GM12878 (cell line): ENCODE measurements around the gene TTC39C. TPM values are rescaled to one million over a fixed set of nuclear protein-coding genes. Genes with fewer than 3 reads are reported as not detected.

Experiments
- ATAC-seq: fragments of 200-7000 bp; cut with Tn5 transposase; 3 replicates; pipeline ENCODE4 v1.9.1; 2020; ENCODE audit warnings: mild to moderate bottlenecking, moderate library complexity
- BruUV-seq: library from RNA; stranded (reverse); fragments of 400-500 nt; replicated peaks from 2 replicates; lab custom pipeline; 2021; lab: Mats Ljungman, UMichigan
- CTCF ChIA-PET: fragments of 300-600 bp; sonication (Branson Sonifier 250); formaldehyde crosslinking; extraction: SDS; loops from one replicate; lab custom pipeline; 2021; ENCODE audit warnings: inconsistent platforms; lab: Yijun Ruan, JAX
- POLR2A ChIA-PET: fragments of 350-600 bp; formaldehyde crosslinking; extraction: SDS; loops from one replicate; lab custom pipeline; 2021; ENCODE audit warnings: inconsistent platforms; lab: Charles Lee
- RAD21 ChIA-PET: fragments of 300-600 bp; sonication (Branson Sonifier 250); formaldehyde crosslinking; loops from one replicate; lab custom pipeline; 2023; ENCODE audit warnings: antibody characterized with exemption; ENCODE audit not compliant: unreplicated experiment; lab: Charles Lee
- SMC1A ChIA-PET: fragments of 300-600 bp; sonication (Branson Sonifier 250); formaldehyde crosslinking; loops from one replicate; lab custom pipeline; 2023; ENCODE audit not compliant: unreplicated experiment, uncharacterized antibody; lab: Charles Lee
- DNase-seq: peaks from one replicate; pipeline ENCODE4 v3.0.0-alpha.2; 2011; ENCODE audit warnings: low read depth, low spot score
- FAIRE-seq: peaks from 3 replicates; lab custom pipeline; 2011; peaks lifted over from hg19 to GRCh38; lab: Jason Lieb, UNC
- H2AFZ ChIP-seq: 2 replicates; pipeline ENCODE4 v1.6.0; 2011; ENCODE audit warnings: low read depth, low read length, control low read depth; ENCODE audit not compliant: control insufficient read depth
- H3K27ac ChIP-seq: 2 replicates; pipeline ENCODE4 v1.5.1; 2011; ENCODE audit warnings: control low read depth; ENCODE audit not compliant: control insufficient read depth, insufficient read depth
- H3K27me3 ChIP-seq, 2 experiments: replicated peaks in 1 of 2; 2 replicates each; pipeline versions ENCODE4 v1.6.0 to v1.6.1; 2011; ENCODE audit warnings: low read length in 1 of 2; ENCODE audit not compliant: control insufficient read depth in 2 of 2, insufficient read depth in 2 of 2
- H3K36me3 ChIP-seq, 2 experiments: 2 replicates each; pipeline ENCODE4 v1.5.1; 2011; ENCODE audit warnings: low read length in 1 of 2; ENCODE audit not compliant: control insufficient read depth in 2 of 2, insufficient read depth in 2 of 2
- H3K4me1 ChIP-seq: 2 replicates; pipeline ENCODE4 v1.6.1; 2011; ENCODE audit warnings: mild to moderate bottlenecking, low read length, moderate library complexity, mixed read lengths; ENCODE audit not compliant: control insufficient read depth, insufficient read depth
- H3K4me2 ChIP-seq: 2 replicates; pipeline ENCODE4 v1.6.0; 2011; ENCODE audit warnings: control low read depth; ENCODE audit not compliant: control insufficient read depth, insufficient read depth
- H3K4me3 ChIP-seq: fragments of 200-600 bp; sonication (generic); 2 replicates; pipeline ENCODE4 v1.5.1; 2016
- H3K79me2 ChIP-seq: 2 replicates; pipeline ENCODE4 v1.6.0; 2011; ENCODE audit warnings: low read length; ENCODE audit not compliant: control insufficient read depth, insufficient read depth
- H3K9ac ChIP-seq: 2 replicates; pipeline ENCODE4 v1.8.0; 2011; ENCODE audit warnings: low read length, control low read depth, mixed read lengths; ENCODE audit not compliant: control insufficient read depth, insufficient read depth
- H3K9me3 ChIP-seq: replicated peaks from 3 replicates; pipeline ENCODE4 v1.5.1; 2011; ENCODE audit warnings: mild to moderate bottlenecking, low read length; ENCODE audit not compliant: control insufficient read depth, insufficient read depth
- H4K20me1 ChIP-seq: 2 replicates; pipeline ENCODE4 v1.6.0; 2011; ENCODE audit not compliant: control insufficient read depth, insufficient read depth
- ATF2 ChIP-seq: IDR thresholded peaks from 2 replicates; pipeline ENCODE4 v1.6.1; 2012; ENCODE audit warnings: low read length, inconsistent platforms
- BCL11A ChIP-seq: IDR thresholded peaks from 2 replicates; pipeline ENCODE4 v1.6.1; 2011; ENCODE audit warnings: low read depth, low read length
- BCL3 ChIP-seq: IDR thresholded peaks from 2 replicates; pipeline ENCODE4 v1.6.1; 2011; ENCODE audit warnings: borderline replicate concordance, low read depth, mild to moderate bottlenecking, moderate library complexity, low read length; ENCODE audit not compliant: insufficient read depth, poor library complexity, severe bottlenecking
- CBFB ChIP-seq: IDR thresholded peaks from 2 replicates; pipeline ENCODE4 v1.6.1; 2016; ENCODE audit warnings: antibody characterized with exemption, low read depth
- CBX3 ChIP-seq: fragments of 200-600 bp; sonication (generic); IDR thresholded peaks from 2 replicates; pipeline ENCODE4 v1.6.1; 2016; ENCODE audit warnings: low read depth, borderline replicate concordance
- CBX5 ChIP-seq: sonication (generic); IDR thresholded peaks from 2 replicates; pipeline ENCODE4 v1.6.1; 2016; ENCODE audit warnings: low read depth, moderate library complexity, mild to moderate bottlenecking, inconsistent platforms
- CHD1 ChIP-seq: IDR thresholded peaks from 2 replicates; pipeline ENCODE4 v1.6.1; 2012; ENCODE audit warnings: low read depth, low read length, improper control_type of control experiment
- CREB1 ChIP-seq: IDR thresholded peaks from 2 replicates; pipeline ENCODE4 v1.6.1; 2012; ENCODE audit warnings: low read depth, mild to moderate bottlenecking, inconsistent platforms
- CREM ChIP-seq: IDR thresholded peaks from 2 replicates; pipeline ENCODE4 v1.6.1; 2014; ENCODE audit warnings: antibody characterized with exemption, low read depth
- EED ChIP-seq: sonication (generic); IDR thresholded peaks from 2 replicates; pipeline ENCODE4 v1.6.1; 2016; ENCODE audit warnings: antibody characterized with exemption, low read depth
- EP300 ChIP-seq, 2 experiments: fragments of 150-350 bp in 1 of 2; IDR thresholded peaks; 2 replicates each; pipeline ENCODE4 v1.6.1; 2011 to 2012; ENCODE audit warnings: low read depth in 2 of 2, low read length in 2 of 2, borderline replicate concordance in 1 of 2, improper control_type of control experiment in 1 of 2, inconsistent platforms in 1 of 2; ENCODE audit not compliant: control insufficient read depth in 1 of 2
- ETV6 ChIP-seq, 2 experiments: fragments of 450-650 bp in 1 of 2; IDR thresholded peaks in 1 of 2; conservative IDR thresholded peaks in 1 of 2; 2 replicates each; pipeline ENCODE4 v1.6.1; 2014; ENCODE audit warnings: antibody characterized with exemption in 1 of 2, borderline replicate concordance in 1 of 2, low read depth in 1 of 2, mild to moderate bottlenecking in 1 of 2, moderate library complexity in 1 of 2
- FOXM1 ChIP-seq: IDR thresholded peaks from 2 replicates; pipeline ENCODE4 v1.6.1; 2012; ENCODE audit warnings: low read depth, mild to moderate bottlenecking, inconsistent platforms, low read length, moderate library complexity
- HCFC1 ChIP-seq: fragments of 150-350 bp; IDR thresholded peaks from 2 replicates; pipeline ENCODE4 v1.6.1; 2014; ENCODE audit warnings: low read length
- MEF2A ChIP-seq: IDR thresholded peaks from 2 replicates; pipeline ENCODE4 v1.6.1; 2011; ENCODE audit warnings: low read depth, mild to moderate bottlenecking, low read length, moderate library complexity; ENCODE audit not compliant: insufficient read depth
- MYB ChIP-seq: fragments of 150-350 bp; IDR thresholded peaks from 2 replicates; pipeline ENCODE4 v1.6.1; 2014; ENCODE audit warnings: mild to moderate bottlenecking, low read depth, low read length, borderline replicate concordance
- NFIC ChIP-seq: IDR thresholded peaks from 2 replicates; pipeline ENCODE4 v1.6.1; 2012; ENCODE audit warnings: low read depth, mild to moderate bottlenecking, inconsistent platforms, low read length, moderate library complexity
- NFXL1 ChIP-seq: fragments of 450-650 bp; IDR thresholded peaks from 2 replicates; pipeline ENCODE4 v1.6.1; 2017; ENCODE audit warnings: antibody characterized with exemption, mild to moderate bottlenecking, borderline replicate concordance
- NFYA ChIP-seq: IDR thresholded peaks from 2 replicates; pipeline ENCODE4 v1.6.1; 2011; ENCODE audit warnings: low read depth, mild to moderate bottlenecking, low read length, improper control_type of control experiment, borderline replicate concordance
- PAX5 ChIP-seq: IDR thresholded peaks from 2 replicates; pipeline ENCODE4 v1.6.1; 2011; ENCODE audit warnings: low read depth, low read length, borderline replicate concordance
- RCOR1 ChIP-seq: conservative IDR thresholded peaks from 2 replicates; pipeline ENCODE4 v1.6.1; 2012; ENCODE audit warnings: low read depth, low read length, improper control_type of control experiment
- TCF3 ChIP-seq: IDR thresholded peaks from 2 replicates; pipeline ENCODE4 v1.6.1; 2012; ENCODE audit warnings: low read depth, mild to moderate bottlenecking, low read length, borderline replicate concordance; ENCODE audit not compliant: insufficient read depth
- YY1 ChIP-seq: IDR thresholded peaks from 2 replicates; pipeline ENCODE4 v1.6.1; 2011; ENCODE audit warnings: low read depth, mild to moderate bottlenecking, low read length
- ZNF384 ChIP-seq: IDR thresholded peaks from 2 replicates; pipeline ENCODE4 v1.6.1; 2012; ENCODE audit warnings: low read depth, mild to moderate bottlenecking, low read length, improper control_type of control experiment, borderline replicate concordance
- WGBS: methylation state at CpG from one replicate; pipeline ENCODE4 v1.1.6; 2016; ENCODE audit warnings: low lambda C conversion rate; ENCODE audit not compliant: insufficient replicate concordance, insufficient coverage; ENCODE audit errors: missing lambda C conversion rate; 5-methylcytosine and 5-hydroxymethylcytosine counted together
- in situ Hi-C: fragments of 300-500 bp; cut with MboI; formaldehyde crosslinking; loops from 9 replicates; pipeline ENCODE4 v1.14.3; 2018; ENCODE audit warnings: mixed read lengths
- intact Hi-C: fragments of 100-400 bp; cut with micrococcal nuclease; formaldehyde crosslinking; loops from one replicate; pipeline ENCODE4 v1.14.2; 2022; ENCODE audit not compliant: unreplicated experiment
- polyA plus RNA-seq, 11 experiments: library from polyadenylated mRNA; depleted of rRNA in 4 of 11; unstranded in 6 of 11; stranded (reverse) in 5 of 11; fragments of >200 nt; fragmentation: Nextera tagmentation in 4 of 11; fragmentation: Illumina TruSeq in 1 of 11; extraction: Ambion mirVana in 4 of 11; extraction: Trizol in 1 of 11; gene quantifications; 1 replicate in 1 of 11; 2 replicates in 10 of 11; pipeline versions ENCODE4 v1.2.1 to v1.2.3, GENCODE V29; 2011 to 2016; ENCODE audit warnings: inconsistent platforms in 2 of 11, missing spikeins in 2 of 11, low read depth in 1 of 11
- total RNA-seq, 4 experiments: library from RNA; depleted of rRNA in 3 of 4; stranded (reverse); fragments of >200 nt in 3 of 4; fragmentation: Illumina TruSeq in 1 of 4; extraction: Trizol in 1 of 4; gene quantifications; 2 replicates each; pipeline versions ENCODE4 v1.2.1 to v1.2.3, GENCODE V29; 2013 to 2021

TTC39C gene
- total and polyA plus RNA-seq, 10 of the 15 experiments (the other 5 are each of a cell fraction or from before 2014, with no cell fraction given) = 21.1 to 91.0 (median 64.8) TPM

GRCh38 chr18:23995180-23995579, 19.4 kb upstream of the TTC39C start:
- peaks cover 17% of the 10 kb centered on the region for H3K79me2 ChIP-seq
- peaks cover 37% of the 10 kb centered on the region for H3K4me1 ChIP-seq
- in situ Hi-C loops = no loop called here
- FAIRE-seq (no peak), DNase-seq (no peak), ATAC-seq (no peak)
- ChIA-PET CTCF (no interaction called here), RAD21 (no interaction called here), SMC1A (interaction anchor here (0.9 kb wide), 2 partner anchors 11 to 24 kb away, joined by 3 to 4 read pairs; no protein-coding TSS in a partner anchor), POLR2A (no interaction called here)
- no peaks in the 10 kb centered on the region for H3K9me3 ChIP-seq
- peak overlapping the region; percentile 59 for H3K4me2 ChIP-seq
- BruUV-seq = no TSS peak
- H2AFZ ChIP-seq = peak overlapping the region; percentile 32
- no peaks in the 10 kb centered on the region for H4K20me1 ChIP-seq
- no peaks in the 10 kb centered on the region for H3K27me3 ChIP-seq
- H3K4me3 ChIP-seq = peak overlapping the region; percentile 50
- intact Hi-C loops = no loop called here
- 26% methylated on average over 13 of the region's 13 CpGs for WGBS
- H3K36me3 ChIP-seq = no peaks in the 10 kb centered on the region
- peak overlapping the region; percentile 15; the same call in 1 of the 2 replicates for H3K27ac ChIP-seq
- no peak overlapping the region for H3K9ac ChIP-seq
- TF ChIP-seq RCOR1 = no peak
- 0 out of 2 replicates have a peak, but pooled peaks have one; percentile 22 for TF ChIP-seq CBX5
- peak; percentile 85 for TF ChIP-seq CREM
- no peak for TF ChIP-seq HCFC1
- TF ChIP-seq BCL11A = 0 out of 2 replicates have a peak, but pooled peaks have one; percentile 7
- TF ChIP-seq MYB = no peak
- TF ChIP-seq NFIC = peak; percentile 89
- no peak for TF ChIP-seq YY1
- TF ChIP-seq ATF2 = peak; percentile 51; the same call in 1 of the 2 replicates
- TF ChIP-seq FOXM1 = peak; percentile 96
- no peak for TF ChIP-seq NFYA
- peak in 1 of 2 experiments; percentile 41; a peak in 1 of 4 replicates for TF ChIP-seq ETV6 (conservative IDR thresholded peaks at IDR 0.05 in 1 of 2, IDR thresholded peaks at IDR 0.05 in 1 of 2; ENCODE audit: borderline replicate concordance in 1 of 2, low read depth in 1 of 2)
- TF ChIP-seq MEF2A = peak; percentile 80
- TF ChIP-seq EP300 (IDR thresholded peaks at IDR 0.05; ENCODE audit: borderline replicate concordance in 1 of 2, control insufficient read depth in 1 of 2, low read depth in 2 of 2, low read length in 2 of 2) = no peak
- no peak for TF ChIP-seq CHD1
- TF ChIP-seq CREB1 = peak; percentile 42; the same call in 1 of the 2 replicates
- TF ChIP-seq PAX5 = peak; percentile 36; the same call in 1 of the 2 replicates
- no peak for TF ChIP-seq NFXL1
- peak; percentile 48; the same call in 1 of the 2 replicates for TF ChIP-seq CBFB
- no peak for TF ChIP-seq CBX3
- TF ChIP-seq TCF3 = 0 out of 2 replicates have a peak, but pooled peaks have one; percentile 20
- peak; percentile 59 for TF ChIP-seq BCL3
- TF ChIP-seq EED = peak; percentile 83
- TF ChIP-seq ZNF384 = no peak
